ENCODE data around the gene C6orf15.

GRCh38 chr6:31087494-31088089, 24.8 kb downstream of the C6orf15 start:
- TF ChIP-seq CTCF (conservative IDR thresholded peaks at IDR 0.05; ENCODE audit: low read depth, low read length) (peak; percentile 87), EZH2phosphoT487 (IDR thresholded peaks at IDR 0.05; ENCODE audit: borderline replicate concordance, low read length) (no peak), EZH2 (IDR thresholded peaks at IDR 0.05; ENCODE audit: low read length, unreplicated experiment) (no peak)

Measured in PC-3 (cell line).